K562 (cell line): ENCODE measurements around the gene RORC. TPM values are rescaled to one million over a fixed set of nuclear protein-coding genes. Genes with fewer than 3 reads are reported as not detected.
A peak's percentile ranks its signal among the peaks of the same experiment; 100 is the strongest.

Experiments used
- AFF1 ChIP-seq, 2 experiments: fragments of 450-650 bp; IDR thresholded peaks; 2 replicates each; pipeline ENCODE4 v1.6.1; 2018; ENCODE audit warnings: mild to moderate bottlenecking in 2 of 2, low read depth in 1 of 2; ENCODE audit not compliant: partially characterized antibody in 2 of 2
- CSDE1 ChIP-seq, 2 experiments: fragments of 450-650 bp; IDR thresholded peaks; 2 replicates each; pipeline ENCODE4 v1.6.1; 2016; ENCODE audit warnings: mild to moderate bottlenecking in 1 of 2
- FOXK1 ChIP-seq: sonication (generic); formaldehyde crosslinking; IDR thresholded peaks from 2 replicates; pipeline ENCODE4 v1.8.0; 2022; ENCODE audit warnings: missing genetic modification reagents, mild to moderate bottlenecking, borderline replicate concordance
- FOXM1 ChIP-seq, 2 experiments: fragments of 450-650 bp in 1 of 2; sonication (generic) in 1 of 2; formaldehyde crosslinking in 1 of 2; IDR thresholded peaks; 2 replicates each; pipeline versions ENCODE4 v1.6.1 to v1.9.0; 2017 to 2022; ENCODE audit warnings: low read depth in 2 of 2, mild to moderate bottlenecking in 2 of 2, missing genetic modification reagents in 1 of 2, moderate library complexity in 1 of 2
- GTF2A2 ChIP-seq: IDR thresholded peaks from 2 replicates; pipeline ENCODE4 v1.6.1; 2016; ENCODE audit warnings: mild to moderate bottlenecking, missing genetic modification characterization, missing compliant biosample characterization
- HOMEZ ChIP-seq: fragments of 250-450 bp; sonication (Bioruptor Pico); IDR thresholded peaks from 2 replicates; pipeline ENCODE4 v1.4.0; 2020; ENCODE audit warnings: mild to moderate bottlenecking, moderate library complexity
- MLX ChIP-seq, 2 experiments: fragments of 450-650 bp in 1 of 2; sonication (generic) in 1 of 2; formaldehyde crosslinking; conservative IDR thresholded peaks; 2 replicates each; pipeline versions ENCODE4 v1.4.0 to v1.8.1; 2020 to 2022; ENCODE audit warnings: mild to moderate bottlenecking in 1 of 2, missing genetic modification reagents in 1 of 2
- NCOA4 ChIP-seq: fragments of 450-650 bp; IDR thresholded peaks from 2 replicates; pipeline ENCODE4 v1.6.1; 2018; ENCODE audit warnings: mild to moderate bottlenecking; ENCODE audit not compliant: partially characterized antibody
- PHF21A ChIP-seq: fragments of 450-650 bp; IDR thresholded peaks from 2 replicates; pipeline ENCODE4 v1.6.1; 2017; ENCODE audit warnings: low read depth, borderline replicate concordance
- PTTG1 ChIP-seq: fragments of 450-650 bp; IDR thresholded peaks from 2 replicates; pipeline ENCODE4 v1.6.1; 2016; ENCODE audit warnings: low read depth, mild to moderate bottlenecking, missing genetic modification characterization, missing compliant biosample characterization
- SMAD3 ChIP-seq: fragments of 450-650 bp; formaldehyde crosslinking; conservative IDR thresholded peaks from 2 replicates; pipeline ENCODE4 v1.4.0; 2020; ENCODE audit warnings: mild to moderate bottlenecking
- SNAPC5 ChIP-seq: fragments of 250-450 bp; sonication (Bioruptor Pico); IDR thresholded peaks from 2 replicates; pipeline ENCODE4 v1.8.0; 2021; ENCODE audit warnings: moderate library complexity, mild to moderate bottlenecking, inconsistent platforms
- TAF15 ChIP-seq: fragments of 200-400 bp; formaldehyde crosslinking; IDR thresholded peaks from 2 replicates; pipeline ENCODE4 v1.6.1; 2017; ENCODE audit warnings: mild to moderate bottlenecking, low read depth, low read length, moderate library complexity
- TAF9B ChIP-seq: fragments of 450-650 bp; IDR thresholded peaks from 2 replicates; pipeline ENCODE4 v1.6.1; 2018; ENCODE audit warnings: mild to moderate bottlenecking; ENCODE audit not compliant: partially characterized antibody
- TBL1XR1 ChIP-seq, 2 experiments: IDR thresholded peaks; 2 replicates each; pipeline ENCODE4 v1.6.1; 2012; ENCODE audit warnings: improper control_type of control experiment in 2 of 2, low read length in 2 of 2, mild to moderate bottlenecking in 1 of 2
- ZBED1 ChIP-seq: IDR thresholded peaks from 2 replicates; pipeline ENCODE4 v1.6.1; 2014
- ZFPM2 ChIP-seq: fragments of 250-450 bp; sonication (Bioruptor Pico); IDR thresholded peaks from 2 replicates; pipeline ENCODE4 v1.5.1; 2022; ENCODE audit warnings: mild to moderate bottlenecking
- ZKSCAN1 ChIP-seq: fragments of 150-350 bp; IDR thresholded peaks from 2 replicates; pipeline ENCODE4 v1.6.1; 2016; ENCODE audit warnings: low read depth, low read length
- ZNF124 ChIP-seq: sonication (generic); formaldehyde crosslinking; IDR thresholded peaks from 2 replicates; pipeline ENCODE4 v1.8.1; 2022; ENCODE audit warnings: missing genetic modification reagents
- ZNF232 ChIP-seq: sonication (generic); formaldehyde crosslinking; IDR thresholded peaks from 2 replicates; pipeline ENCODE4 v1.8.0; 2022; ENCODE audit warnings: mild to moderate bottlenecking, missing genetic modification reagents
- ZNF408 ChIP-seq: fragments of 250-450 bp; sonication (Bioruptor Pico); IDR thresholded peaks from 2 replicates; pipeline ENCODE4 v1.4.0; 2020; ENCODE audit warnings: low read depth, mild to moderate bottlenecking, moderate library complexity
- ZNF586 ChIP-seq: fragments of 450-650 bp; formaldehyde crosslinking; conservative IDR thresholded peaks from 2 replicates; pipeline ENCODE4 v1.4.0; 2020; ENCODE audit warnings: mild to moderate bottlenecking, moderate library complexity
- polyA plus RNA-seq, 8 experiments: library from polyadenylated mRNA; depleted of rRNA in 4 of 8; stranded (reverse) in 5 of 8; unstranded in 3 of 8; fragments of >200 nt; fragmentation: Nextera tagmentation in 2 of 8; fragmentation: Illumina TruSeq in 1 of 8; extraction: Ambion mirVana in 2 of 8; extraction: Trizol in 1 of 8; gene quantifications; 2 replicates each; pipeline versions ENCODE4 v1.2.1 to v1.2.3, GENCODE V29; 2011 to 2014; ENCODE audit warnings: inconsistent platforms in 1 of 8, missing spikeins in 1 of 8
- total RNA-seq, 7 experiments: library from RNA; depleted of rRNA in 6 of 7; stranded (reverse); fragments of >200 nt in 6 of 7; fragmentation: Illumina TruSeq in 2 of 7; extraction: Trizol in 2 of 7; gene quantifications; 2 replicates each; pipeline versions ENCODE4 v1.2.1 to v1.2.3, GENCODE V29; 2011 to 2021; ENCODE audit warnings: low replicate concordance in 1 of 7

Gene RORC
- total and polyA plus RNA-seq, 9 of the 15 experiments (the other 6 are each of a cell fraction or from before 2014, with no cell fraction given) = not detected

GRCh38 chr1:151762941-151763921 is 68.4 kb downstream of the RORC start, which contains the start of gene MRPL9 (continued):
- peak; percentile 54; the same call in 1 of the 2 replicates for TF ChIP-seq ZNF232 (CRISPR knock-in tag)
- TF ChIP-seq FOXM1 (IDR thresholded peaks at IDR 0.05; ENCODE audit: low read depth) = no peak
- no peak for TF ChIP-seq FOXM1 (CRISPR knock-in tag; IDR thresholded peaks at IDR 0.05; ENCODE audit: low read depth)
- TF ChIP-seq TAF9B = peak; percentile 74
- no peak for TF ChIP-seq PTTG1 (tag)
- TF ChIP-seq PHF21A = no peak
- TF ChIP-seq ZBED1 = no peak
- TF ChIP-seq SMAD3 (CRISPR knock-in tag) = no peak
- no peak for TF ChIP-seq AFF1 (IDR thresholded peaks at IDR 0.05; ENCODE audit: low read depth in 1 of 2, partially characterized antibody in 2 of 2)
- TF ChIP-seq FOXK1 (CRISPR knock-in tag) = peak; percentile 86; the same call in 1 of the 2 replicates
- TF ChIP-seq ZNF408 (CRISPR knock-in tag) = no peak
- TF ChIP-seq MLX (CRISPR knock-in tag; conservative IDR thresholded peaks at IDR 0.05) = no peak
- TF ChIP-seq ZNF586 (CRISPR knock-in tag) = no peak
- TF ChIP-seq GTF2A2 (tag) = no peak
- no peak for TF ChIP-seq ZFPM2
- TF ChIP-seq NCOA4 = no peak
- no peak; a peak in 1 of 4 replicates for TF ChIP-seq CSDE1 (IDR thresholded peaks at IDR 0.05)
- TF ChIP-seq SNAPC5 (CRISPR knock-in tag) = no peak
- TF ChIP-seq HOMEZ = no peak
- TF ChIP-seq ZNF124 = no peak
- peak in 1 of 2 experiments; percentile 28; a peak in 1 of 4 replicates for TF ChIP-seq TBL1XR1 (IDR thresholded peaks at IDR 0.05; ENCODE audit: low read length in 2 of 2)
- TF ChIP-seq ZKSCAN1 = peak; percentile 67
- TF ChIP-seq TAF15 = no peak
